Thyroid gland (tissue), 4 donors: ENCODE data around the gene RAPGEF3. TPM values are rescaled to one million over a fixed set of nuclear protein-coding genes. Genes with fewer than 3 reads are reported as not detected.
A peak's percentile ranks its signal among the peaks of the same experiment; 100 is the strongest.

Experiments used
- DNase-seq, 2 donors: peaks; one replicate each; pipeline ENCODE4 v3.0.0-alpha.2; 2019
- H3K27ac ChIP-seq, 3 donors: fragments of 200-600 bp; sonication (generic); 1 replicate in 2 of 3; 2 replicates in 1 of 3; pipeline ENCODE4 v1.5.1; 2016 to 2019; ENCODE audit warnings: mild to moderate bottlenecking in 1 of 3, moderate library complexity in 1 of 3
- H3K27me3 ChIP-seq: fragments of 200-600 bp; sonication (generic); one replicate; pipeline ENCODE4 v1.5.1; 2019
- H3K36me3 ChIP-seq, 2 donors: fragments of 200-600 bp; sonication (generic); one replicate each; pipeline ENCODE4 v1.5.1; 2016 to 2019
- H3K4me1 ChIP-seq, 2 donors: fragments of 200-600 bp; sonication (generic); one replicate each; pipeline ENCODE4 v1.5.1; 2017 to 2019
- H3K4me3 ChIP-seq, 3 donors: fragments of 200-600 bp; sonication (generic); replicated peaks in 1 of 3; 1 replicate in 2 of 3; 2 replicates in 1 of 3; pipeline ENCODE4 v1.5.1; 2016; ENCODE audit warnings: mild to moderate bottlenecking in 1 of 3
- H3K9me3 ChIP-seq: fragments of 200-600 bp; sonication (generic); one replicate; pipeline ENCODE4 v1.5.1; 2017
- POLR2A ChIP-seq, 2 donors: fragments of 450-650 bp; IDR thresholded peaks; one replicate each; pipeline ENCODE4 v1.6.1; 2017; ENCODE audit warnings: antibody characterized with exemption in 2 of 2, mild to moderate bottlenecking in 2 of 2, moderate library complexity in 1 of 2
- WGBS, 2 donors: methylation state at CpG; one replicate each; pipeline ENCODE4 v1.1.5; 2017; 5-methylcytosine and 5-hydroxymethylcytosine counted together
- intact Hi-C: fragments of 100-400 bp; cut with DNase I; formaldehyde crosslinking; loops from one replicate; pipeline ENCODE4 v1.15.1; 2023
- total RNA-seq, 4 donors: library from RNA; depleted of rRNA; stranded (reverse); fragments of >200 nt; gene quantifications; one replicate each; pipeline ENCODE4 v1.2.3, GENCODE V29; 2016
- TF ChIP-seq, protein P1 (sequence below), 6 experiments: fragments of 200-600 bp in 3 of 6; fragments of 450-650 bp in 3 of 6; sonication (generic) in 3 of 6; IDR thresholded peaks; one replicate each; pipeline ENCODE4 v1.5.1; 2016 to 2019; ENCODE audit warnings: antibody characterized with exemption in 6 of 6, mild to moderate bottlenecking in 2 of 6, inconsistent platforms in 1 of 6, moderate library complexity in 1 of 6

The RAPGEF3 gene, protein sequence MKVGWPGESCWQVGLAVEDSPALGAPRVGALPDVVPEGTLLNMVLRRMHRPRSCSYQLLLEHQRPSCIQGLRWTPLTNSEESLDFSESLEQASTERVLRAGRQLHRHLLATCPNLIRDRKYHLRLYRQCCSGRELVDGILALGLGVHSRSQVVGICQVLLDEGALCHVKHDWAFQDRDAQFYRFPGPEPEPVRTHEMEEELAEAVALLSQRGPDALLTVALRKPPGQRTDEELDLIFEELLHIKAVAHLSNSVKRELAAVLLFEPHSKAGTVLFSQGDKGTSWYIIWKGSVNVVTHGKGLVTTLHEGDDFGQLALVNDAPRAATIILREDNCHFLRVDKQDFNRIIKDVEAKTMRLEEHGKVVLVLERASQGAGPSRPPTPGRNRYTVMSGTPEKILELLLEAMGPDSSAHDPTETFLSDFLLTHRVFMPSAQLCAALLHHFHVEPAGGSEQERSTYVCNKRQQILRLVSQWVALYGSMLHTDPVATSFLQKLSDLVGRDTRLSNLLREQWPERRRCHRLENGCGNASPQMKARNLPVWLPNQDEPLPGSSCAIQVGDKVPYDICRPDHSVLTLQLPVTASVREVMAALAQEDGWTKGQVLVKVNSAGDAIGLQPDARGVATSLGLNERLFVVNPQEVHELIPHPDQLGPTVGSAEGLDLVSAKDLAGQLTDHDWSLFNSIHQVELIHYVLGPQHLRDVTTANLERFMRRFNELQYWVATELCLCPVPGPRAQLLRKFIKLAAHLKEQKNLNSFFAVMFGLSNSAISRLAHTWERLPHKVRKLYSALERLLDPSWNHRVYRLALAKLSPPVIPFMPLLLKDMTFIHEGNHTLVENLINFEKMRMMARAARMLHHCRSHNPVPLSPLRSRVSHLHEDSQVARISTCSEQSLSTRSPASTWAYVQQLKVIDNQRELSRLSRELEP
- 100 to 1,000 TPM in 2 of 4 donors, 10 to 100 TPM in 2; 87.3 to 178 (median 125) TPM for total RNA-seq

DNA sequence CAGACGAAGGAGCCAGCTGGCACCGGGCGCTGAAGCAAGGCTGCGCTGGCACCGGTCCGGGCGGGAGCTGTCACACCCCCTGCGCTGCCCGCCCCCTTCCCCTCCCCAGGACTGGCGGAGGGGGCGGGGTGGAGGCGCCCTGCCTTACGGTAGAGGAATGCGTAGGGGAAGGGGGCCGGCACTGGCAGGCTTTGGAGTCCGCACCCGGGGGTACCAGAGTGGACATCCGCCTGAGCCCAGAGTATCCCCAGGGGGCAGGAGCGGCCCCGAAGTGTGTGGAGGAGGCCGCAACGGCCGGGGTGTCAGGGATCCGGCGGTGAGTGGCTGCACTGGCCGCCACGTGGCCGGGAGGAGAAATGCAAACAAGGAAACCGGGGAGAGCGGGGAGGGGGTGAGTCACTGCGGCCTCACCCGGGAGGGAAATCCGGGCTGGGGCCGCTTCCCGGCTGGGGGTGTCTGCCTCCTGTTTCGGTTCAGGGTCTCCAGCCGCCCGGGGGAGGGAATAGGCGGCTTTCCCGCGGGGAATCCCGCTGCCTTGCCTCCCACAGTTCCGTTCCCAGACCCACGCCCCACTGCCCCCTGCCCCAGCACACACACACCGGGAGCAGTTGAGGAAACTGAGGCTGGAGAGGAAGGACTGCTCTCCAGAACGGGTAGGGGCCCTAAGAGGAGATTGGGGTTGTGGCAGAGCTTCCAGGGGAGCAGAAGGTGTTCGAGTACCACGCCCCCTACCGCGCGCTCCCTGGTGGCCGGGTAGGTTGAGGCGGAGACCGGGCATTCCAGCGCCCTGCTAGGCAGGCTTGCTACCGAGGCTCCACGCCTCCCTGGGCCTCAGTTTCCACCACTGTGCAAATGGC lies at the start of gene RAPGEF3:
Gene RAPGEF3, minus strand, starts transcription at position 47 of the 857 bp plus-strand sequence. CDS start 324 bp downstream, outside the sequence.
- Histone ChIP-seq H3K4me1 (peaks cover 74 to 88% of the 10 kb centered on the region in 2 donors), H3K27me3 (no peaks in the 10 kb centered on the region), H3K36me3 (no peaks in the 10 kb centered on the region), H3K27ac (peak within 1 kb of the TSS; percentile 91 to 95 (median 94)), H3K9me3 (no peaks in the 10 kb centered on the region), H3K4me3 (peak within 1 kb of the TSS; percentile 37 to 82 (median 43))
- 4 to 19% methylated on average over 27 to 32 of the region's 57 CpGs for WGBS, 2 donors
- peak; percentile 96 for DNase-seq
- intact Hi-C loops, result no loop called here
- TF ChIP-seq, protein P1, sequence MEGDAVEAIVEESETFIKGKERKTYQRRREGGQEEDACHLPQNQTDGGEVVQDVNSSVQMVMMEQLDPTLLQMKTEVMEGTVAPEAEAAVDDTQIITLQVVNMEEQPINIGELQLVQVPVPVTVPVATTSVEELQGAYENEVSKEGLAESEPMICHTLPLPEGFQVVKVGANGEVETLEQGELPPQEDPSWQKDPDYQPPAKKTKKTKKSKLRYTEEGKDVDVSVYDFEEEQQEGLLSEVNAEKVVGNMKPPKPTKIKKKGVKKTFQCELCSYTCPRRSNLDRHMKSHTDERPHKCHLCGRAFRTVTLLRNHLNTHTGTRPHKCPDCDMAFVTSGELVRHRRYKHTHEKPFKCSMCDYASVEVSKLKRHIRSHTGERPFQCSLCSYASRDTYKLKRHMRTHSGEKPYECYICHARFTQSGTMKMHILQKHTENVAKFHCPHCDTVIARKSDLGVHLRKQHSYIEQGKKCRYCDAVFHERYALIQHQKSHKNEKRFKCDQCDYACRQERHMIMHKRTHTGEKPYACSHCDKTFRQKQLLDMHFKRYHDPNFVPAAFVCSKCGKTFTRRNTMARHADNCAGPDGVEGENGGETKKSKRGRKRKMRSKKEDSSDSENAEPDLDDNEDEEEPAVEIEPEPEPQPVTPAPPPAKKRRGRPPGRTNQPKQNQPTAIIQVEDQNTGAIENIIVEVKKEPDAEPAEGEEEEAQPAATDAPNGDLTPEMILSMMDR (IDR thresholded peaks at IDR 0.05), result peak in 5 of 6 experiments; percentile 8 to 57 (median 43)
- peak; percentile 19 to 66 for TF ChIP-seq POLR2A (IDR thresholded peaks at IDR 0.05)

GRCh38 chr12:47808050-47808449 lies 49.4 kb upstream of the RAPGEF3 start:
- peak in 1 of 2 donors; percentile 36 for DNase-seq
- H3K9me3 ChIP-seq, result no peaks in the 10 kb centered on the region
- WGBS, 2 donors, result 41 to 70% methylated on average over 5 to 9 of the region's 9 CpGs

GRCh38 chr12:47807338-47807737 lies 48.7 kb upstream of the RAPGEF3 start:
- peaks cover 90 to 100% of the 10 kb centered on the region in 2 donors for H3K4me1 ChIP-seq

More at GRCh38 chr12:47808050-47808449, 49.4 kb upstream of the RAPGEF3 start:
- Histone ChIP-seq H3K27ac (peak overlapping the region in 2 of 3 donors; percentile 94 to 98), H3K27me3 (no peaks in the 10 kb centered on the region), H3K4me1 (peaks cover 88 to 98% of the 10 kb centered on the region in 2 donors), H3K36me3 (no peaks in the 10 kb centered on the region), H3K4me3 (no peak overlapping the region)
- TF ChIP-seq POLR2A (IDR thresholded peaks at IDR 0.05), result no peak
- TF ChIP-seq, protein P1 (IDR thresholded peaks at IDR 0.05), result no peak
- intact Hi-C loops, result no loop called here

GRCh38 chr12:47805417-47805816 lies 46.7 kb upstream of the RAPGEF3 start:
- Histone ChIP-seq H3K4me3 (no peak overlapping the region), H3K27ac (peak overlapping the region; percentile 4 to 46 (median 32)), H3K27me3 (no peaks in the 10 kb centered on the region), H3K36me3 (no peaks in the 10 kb centered on the region), H3K4me1 (peaks cover 83 to 100% of the 10 kb centered on the region in 2 donors), H3K9me3 (no peaks in the 10 kb centered on the region)
- WGBS, 2 donors, result 54 to 55% methylated on average over 2 of the region's 2 CpGs
- intact Hi-C loops, result no loop called here
- DNase-seq, result no peak
- TF ChIP-seq, protein P1 (IDR thresholded peaks at IDR 0.05), result no peak
- no peak for TF ChIP-seq POLR2A (IDR thresholded peaks at IDR 0.05)

More at GRCh38 chr12:47807338-47807737, 48.7 kb upstream of the RAPGEF3 start:
- no peak for TF ChIP-seq POLR2A (IDR thresholded peaks at IDR 0.05)
- TF ChIP-seq, protein P1 (IDR thresholded peaks at IDR 0.05), result no peak
- peak; percentile 30 to 44 for DNase-seq
- peak overlapping the region in 2 of 3 donors; percentile 94 to 98 for H3K27ac ChIP-seq
- 36 to 44% methylated on average over 5 of the region's 5 CpGs for WGBS, 2 donors
- H3K4me3 ChIP-seq, result no peak overlapping the region
- intact Hi-C loops, result no loop called here
- no peaks in the 10 kb centered on the region for H3K36me3 ChIP-seq
- no peaks in the 10 kb centered on the region for H3K27me3 ChIP-seq
- no peaks in the 10 kb centered on the region for H3K9me3 ChIP-seq
